Adipose tissue (tissue), 3 donors: ENCODE results near the gene FBLN1. TPM values are rescaled to one million over a fixed set of nuclear protein-coding genes. Genes with fewer than 3 reads are reported as not detected.
"Not testable (repeated sequence)": the region's sequence is repeated elsewhere in the genome, so short reads cannot be mapped to it uniquely, and the experiment has no call there.

Experiments used
- H3K27ac ChIP-seq: one replicate; pipeline ENCODE4 v1.5.1; 2013; ENCODE audit warnings: low read depth, low read length
- WGBS, 3 donors: extraction: QIAGEN DNeasy Blood & Tissue Kit; methylation state at CpG; one replicate each; pipeline ENCODE4 v1.1.7; 2013; 5-methylcytosine and 5-hydroxymethylcytosine counted together
- polyA plus RNA-seq, 3 donors: library from polyadenylated mRNA; stranded (reverse); fragments of 200-250 nt; gene quantifications; one replicate each; pipeline ENCODE4 v1.2.3, GENCODE V29; 2013
- donor health status: healthy with polysubstance abuse.
- donor health status: Bipolar disorder and iron deficiency.
- donor health status: healthy.

Gene FBLN1
- polyA plus RNA-seq, 3 donors, result 33.2 to 280 (median 121) TPM

- no peak overlapping the region for H3K27ac ChIP-seq
- WGBS, 3 donors, result 65 to 83% (median 79%) methylated on average over 12 of the region's 12 CpGs
Observed at GRCh38 chr22:45552017-45552411, 49.3 kb downstream of the FBLN1 start.

GRCh38 chr22:45552580-45553350 is 50.1 kb downstream of the FBLN1 start:
- WGBS, 3 donors, result 42 to 70% (median 53%) methylated on average over 30 of the region's 30 CpGs
- peak overlapping the region; percentile 36 for H3K27ac ChIP-seq

GRCh38 chr22:45553351-45554039 is 50.8 kb downstream of the FBLN1 start:
- WGBS, 3 donors, result 26 to 39% (median 30%) methylated on average over 23 of the region's 23 CpGs
- peak overlapping the region; percentile 36 for H3K27ac ChIP-seq

DNA sequence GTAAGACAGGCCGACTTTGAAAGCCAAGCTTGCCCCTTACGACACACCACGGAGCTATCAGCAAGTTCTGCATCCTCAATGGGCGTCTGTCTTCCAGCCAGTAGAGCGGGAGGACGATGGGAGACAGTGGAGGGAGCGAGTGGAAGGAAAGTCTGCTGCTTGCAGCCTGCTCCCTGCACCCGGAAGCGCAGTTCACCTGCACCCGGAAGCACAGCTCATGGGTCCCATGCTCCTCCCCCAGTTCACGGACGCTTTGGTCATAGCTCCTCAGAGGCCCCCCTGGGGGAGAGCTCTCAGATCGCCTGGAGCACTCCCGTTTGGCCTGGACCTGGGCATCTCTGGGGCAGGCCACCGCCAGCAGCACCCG is 51.3 kb downstream of the FBLN1 start:
- no peak overlapping the region for H3K27ac ChIP-seq
- WGBS, 3 donors, result 45 to 61% (median 60%) methylated on average over 16 of the region's 16 CpGs

GRCh38 chr22:45554861-45555260 is 52.2 kb downstream of the FBLN1 start:
- 68 to 88% (median 72%) methylated on average over 19 of the region's 19 CpGs for WGBS, 3 donors
- H3K27ac ChIP-seq, result no peak overlapping the region

DNA sequence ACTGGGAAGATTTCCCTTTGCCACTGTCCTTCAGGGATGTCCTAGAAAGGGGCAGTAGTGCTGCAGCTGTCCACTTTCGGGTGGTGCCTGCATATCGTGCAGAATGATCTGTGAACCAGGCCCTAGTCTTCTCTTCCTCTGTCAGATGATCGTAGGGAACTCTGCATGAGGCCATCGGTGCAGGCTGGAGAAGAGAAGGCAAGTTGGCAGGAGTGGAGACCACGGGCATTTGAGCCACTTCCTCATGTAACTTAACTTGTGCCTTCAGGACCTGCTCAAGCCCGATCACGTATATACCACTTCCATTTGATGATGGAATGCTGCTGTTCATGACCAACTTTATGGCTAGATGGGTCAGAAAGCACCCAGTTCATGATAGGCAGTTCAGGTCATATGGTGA is 55.2 kb downstream of the FBLN1 start:
- not testable (repeated sequence) for H3K27ac ChIP-seq
- WGBS, 3 donors, result 61 to 82% (median 80%) methylated on average over 7 of the region's 7 CpGs

DNA sequence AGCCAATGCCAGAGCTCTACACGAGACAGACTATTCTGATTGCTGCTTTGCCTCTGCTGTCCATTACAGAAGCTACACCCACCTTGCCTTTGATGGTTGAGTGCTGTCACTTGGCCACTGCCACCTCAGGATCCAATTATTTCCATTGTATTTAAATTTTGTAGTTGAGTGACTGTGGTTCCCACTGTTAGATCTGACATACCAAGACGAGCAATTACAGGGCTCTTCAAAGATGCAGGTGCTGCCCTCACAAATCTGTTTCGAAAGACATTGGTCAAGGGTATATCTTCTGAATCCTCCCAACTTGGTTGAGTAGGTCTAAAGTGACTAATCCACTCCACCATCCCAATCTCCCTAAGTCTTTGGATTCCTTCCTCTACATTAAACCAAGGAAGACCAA is 57.4 kb downstream of the FBLN1 start:
- not testable (repeated sequence) for H3K27ac ChIP-seq
- WGBS, 3 donors, result 80 to 95% (median 94%) methylated on average over 3 of the region's 3 CpGs

DNA sequence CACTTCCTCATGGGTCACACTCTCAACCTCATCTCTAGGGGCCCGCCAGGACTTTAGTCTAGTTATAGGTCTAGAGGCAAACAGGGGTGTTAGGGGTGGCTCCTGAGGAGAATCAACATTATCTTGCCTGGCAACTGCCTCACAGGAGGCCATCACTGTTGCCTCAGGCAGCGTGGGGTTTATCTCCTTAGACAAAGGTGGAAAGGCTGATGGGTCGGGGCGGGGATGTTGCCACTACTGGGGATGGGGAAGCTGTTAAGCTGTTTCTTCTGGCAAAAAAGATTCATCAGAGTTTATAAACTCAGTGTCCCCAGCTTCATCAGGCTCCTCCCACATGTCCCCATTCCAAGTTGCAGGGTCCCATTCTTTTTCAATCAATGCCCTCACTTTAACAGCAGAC is 58.1 kb downstream of the FBLN1 start:
- WGBS, 3 donors, result 88 to 95% (median 95%) methylated on average over 4 of the region's 4 CpGs
- not testable (repeated sequence) for H3K27ac ChIP-seq

- H3K27ac ChIP-seq, result no peak overlapping the region
- WGBS, 3 donors, result 82 to 89% (median 86%) methylated on average over 5 of the region's 5 CpGs
Observed at GRCh38 chr22:45562102-45562501, 59.4 kb downstream of the FBLN1 start.

DNA sequence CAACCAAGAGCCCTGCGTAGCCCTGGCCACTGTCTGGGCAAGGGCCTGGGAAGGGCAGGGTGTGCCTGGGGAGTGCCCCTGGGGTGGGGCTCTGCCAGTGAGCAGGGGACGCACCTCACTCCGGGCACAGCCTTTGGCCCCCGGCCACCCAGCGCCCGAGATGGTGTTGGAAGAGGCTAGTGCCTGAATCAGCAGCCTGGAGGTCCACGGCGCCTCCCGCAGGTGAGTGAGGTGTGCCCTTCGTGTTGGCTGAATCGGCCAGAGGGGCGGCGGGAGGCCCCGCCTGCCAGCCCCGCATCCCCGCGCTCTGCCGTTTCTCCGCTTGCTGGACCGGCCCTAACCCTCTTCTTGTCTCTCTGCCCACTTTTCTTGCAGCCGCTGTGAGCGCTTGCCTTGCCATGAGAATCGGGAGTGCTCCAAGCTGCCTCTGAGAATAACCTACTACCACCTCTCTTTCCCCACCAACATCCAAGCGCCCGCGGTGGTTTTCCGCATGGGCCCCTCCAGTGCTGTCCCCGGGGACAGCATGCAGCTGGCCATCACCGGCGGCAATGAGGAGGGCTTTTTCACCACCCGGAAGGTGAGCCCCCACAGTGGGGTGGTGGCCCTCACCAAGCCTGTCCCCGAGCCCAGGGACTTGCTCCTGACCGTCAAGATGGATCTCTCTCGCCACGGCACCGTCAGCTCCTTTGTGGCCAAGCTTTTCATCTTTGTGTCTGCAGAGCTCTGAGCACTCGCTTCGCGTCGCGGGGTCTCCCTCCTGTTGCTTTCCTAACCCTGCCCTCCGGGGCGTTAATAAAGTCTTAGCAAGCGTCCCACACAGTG is 60.1 kb downstream of the FBLN1 start:
- H3K27ac ChIP-seq, result no peak overlapping the region
- 93 to 96% (median 95%) methylated on average over 41 to 44 of the region's 44 CpGs for WGBS, 3 donors

DNA sequence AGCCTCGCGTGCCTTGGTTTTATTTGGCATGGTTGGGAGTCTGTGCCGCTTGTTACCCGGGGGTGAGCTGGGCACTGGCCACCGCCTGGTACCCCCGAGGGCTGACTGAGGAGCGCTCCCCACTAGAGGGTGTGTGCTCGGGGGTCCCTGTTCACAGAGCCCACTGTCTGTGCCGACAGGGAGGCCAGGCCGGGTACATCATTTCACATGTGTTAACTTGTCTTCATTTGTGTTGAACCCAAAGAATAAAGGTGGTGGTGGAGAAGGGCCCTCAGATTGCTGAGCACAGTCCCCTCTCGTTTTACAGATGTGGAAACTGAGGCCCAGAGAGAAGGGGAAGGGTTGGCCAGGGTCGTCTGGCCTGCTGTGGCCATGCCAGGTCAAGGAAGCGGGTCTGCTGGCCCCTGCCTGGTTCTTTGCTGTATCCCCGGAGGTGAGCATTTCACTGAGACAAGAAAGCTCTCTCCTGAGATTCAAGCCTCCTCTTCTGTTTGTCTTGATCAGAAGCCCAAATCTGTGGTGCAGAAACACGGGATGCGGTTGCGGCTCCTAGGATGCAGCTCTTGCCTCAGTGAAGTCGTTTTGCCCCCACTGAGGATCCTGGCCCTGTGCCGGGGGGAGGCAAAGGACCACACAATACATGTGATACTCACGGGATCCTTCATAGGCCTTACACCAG is 60.8 kb downstream of the FBLN1 start:
- no peak overlapping the region for H3K27ac ChIP-seq
- 79 to 82% (median 81%) methylated on average over 20 of the region's 20 CpGs for WGBS, 3 donors

DNA sequence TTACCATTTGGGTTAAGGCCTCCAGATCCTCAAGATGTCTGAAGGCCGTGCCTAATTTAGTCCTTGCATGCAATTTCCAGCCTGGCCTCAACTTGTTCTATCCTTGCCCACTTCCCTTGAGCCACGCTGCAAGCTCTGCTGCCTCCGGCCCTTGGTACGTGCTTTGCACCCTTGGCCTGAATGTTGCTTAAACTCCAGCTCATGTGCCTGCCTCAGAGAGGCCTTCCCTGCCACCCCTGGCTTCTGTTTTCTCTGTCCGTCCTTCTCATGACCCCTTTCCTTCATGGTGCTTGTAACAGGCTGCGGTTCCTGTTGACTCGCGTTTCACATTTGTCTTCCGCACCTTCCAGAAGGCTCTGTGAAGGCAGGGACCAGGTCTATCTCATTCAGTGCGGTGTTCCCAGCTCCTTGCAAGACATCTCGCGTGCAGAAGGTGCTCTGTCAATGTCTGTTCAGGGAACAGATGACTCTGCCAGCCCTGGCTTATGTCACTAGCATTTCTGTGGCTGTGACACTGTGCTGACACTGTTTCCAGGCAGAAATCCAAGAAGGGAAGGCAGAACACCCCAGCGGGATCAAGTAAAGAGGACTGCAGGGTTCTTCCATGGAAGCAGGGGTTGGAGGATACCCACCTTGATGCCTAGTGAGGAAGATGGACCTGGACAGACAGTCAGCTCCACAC is 61.8 kb downstream of the FBLN1 start:
- 77 to 88% (median 85%) methylated on average over 13 of the region's 13 CpGs for WGBS, 3 donors
- H3K27ac ChIP-seq, result no peak overlapping the region

- 84 to 92% (median 85%) methylated on average over 2 of the region's 2 CpGs for WGBS, 3 donors
- no peak overlapping the region for H3K27ac ChIP-seq
Observed at GRCh38 chr22:45565171-45565570, 62.5 kb downstream of the FBLN1 start.

DNA sequence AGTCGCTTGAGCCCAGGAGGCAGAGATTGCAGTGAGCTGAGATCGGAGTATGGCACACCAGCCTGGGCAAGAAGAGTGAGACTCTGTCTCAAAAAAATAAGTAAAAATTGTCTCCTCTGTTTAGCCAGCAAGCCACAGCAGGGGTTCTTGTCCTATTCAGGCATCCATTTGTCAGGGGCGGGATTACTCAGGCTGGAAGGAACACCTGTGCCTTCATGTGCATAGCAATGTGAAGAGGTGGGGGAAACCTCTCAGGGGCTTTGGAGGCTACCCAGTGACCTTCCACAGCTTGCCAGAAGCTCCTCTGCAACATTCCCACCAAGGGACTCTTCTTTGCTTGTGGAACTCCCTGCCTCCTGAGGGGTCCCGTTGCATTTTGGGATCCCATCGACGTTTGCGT is 63.3 kb downstream of the FBLN1 start:
- no peak overlapping the region for H3K27ac ChIP-seq
- WGBS, 3 donors, result 79 to 86% (median 85%) methylated on average over 7 of the region's 7 CpGs

GRCh38 chr22:45568213-45568612 is 65.5 kb downstream of the FBLN1 start:
- no peak overlapping the region for H3K27ac ChIP-seq

DNA sequence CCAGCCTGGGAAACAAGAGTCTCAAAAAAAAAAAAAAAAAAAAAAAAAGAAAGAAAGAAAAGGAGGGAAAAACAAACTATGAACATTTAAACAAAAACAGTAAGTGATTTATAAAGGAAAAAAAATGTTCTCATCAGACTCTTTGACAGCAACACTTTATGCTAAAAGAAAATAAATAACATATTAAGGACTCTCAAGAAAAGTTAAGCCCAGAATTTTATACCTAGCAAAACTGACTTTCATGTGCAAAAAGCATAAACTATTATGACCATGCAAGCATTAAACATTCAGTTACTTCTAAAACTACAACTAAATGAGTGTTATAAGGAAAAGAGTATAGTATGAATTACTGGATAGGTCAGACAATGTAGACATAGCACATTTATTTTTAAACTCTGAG is 68.4 kb downstream of the FBLN1 start:
- no peak overlapping the region for H3K27ac ChIP-seq

- no peak overlapping the region for H3K27ac ChIP-seq
- 90 to 97% (median 94%) methylated on average over 3 of the region's 3 CpGs for WGBS, 3 donors
Observed at GRCh38 chr22:45572444-45572843, 69.8 kb downstream of the FBLN1 start.

GRCh38 chr22:45574069-45574703 is 71.5 kb downstream of the FBLN1 start:
- H3K27ac ChIP-seq, result no peak overlapping the region
- 80 to 86% (median 86%) methylated on average over 23 of the region's 23 CpGs for WGBS, 3 donors
